ENCODE results near the gene KLF2. TPM values are rescaled to one million over a fixed set of nuclear protein-coding genes. Genes with fewer than 3 reads are reported as not detected.
"Not testable (repeated sequence)": the region's sequence is repeated elsewhere in the genome, so short reads cannot be mapped to it uniquely, and the experiment has no call there.

The KLF2 gene
- 4.0 TPM for polyA plus RNA-seq (2012; ENCODE audit: low read depth, missing spikeins)

GRCh38 chr19:16324384-16325160, at the start of gene KLF2:
KLF2 (plus strand) TSS chr19:16324826; CDS start chr19:16324924, 98 bp downstream.
- FAIRE-seq (peak; percentile 87), DNase-seq (ENCODE audit: insufficient read length, low spot score) (peak; percentile 81)
- TF ChIP-seq POU2F2 (IDR thresholded peaks at IDR 0.05; ENCODE audit: low read depth, low read length) (no peak), POLR2AphosphoS5 (IDR thresholded peaks at IDR 0.05; ENCODE audit: low read depth, low read length) (peak; percentile 75), PAX5 (IDR thresholded peaks at IDR 0.05; ENCODE audit: insufficient read depth, low read length, severe bottlenecking) (peak; percentile 30), TAF1 (IDR thresholded peaks at IDR 0.05; ENCODE audit: low read depth, low read length) (0 out of 2 replicates have a peak, but pooled peaks have one; percentile 24), POLR2A (IDR thresholded peaks at IDR 0.05; ENCODE audit: low read depth, low read length) (peak; percentile 80)

GRCh38 chr19:16280306-16280705, 44.3 kb upstream of the KLF2 start:
- FAIRE-seq: no peak
- TF ChIP-seq PAX5 (IDR thresholded peaks at IDR 0.05; ENCODE audit: insufficient read depth, low read length, severe bottlenecking): no peak
- TF ChIP-seq TAF1 (IDR thresholded peaks at IDR 0.05; ENCODE audit: low read depth, low read length): no peak
- no peak for TF ChIP-seq POU2F2 (IDR thresholded peaks at IDR 0.05; ENCODE audit: low read depth, low read length)
- no peak for TF ChIP-seq POLR2AphosphoS5 (IDR thresholded peaks at IDR 0.05; ENCODE audit: low read depth, low read length)
- no peak for TF ChIP-seq POLR2A (IDR thresholded peaks at IDR 0.05; ENCODE audit: low read depth, low read length)
- no peak for TF ChIP-seq SPI1 (IDR thresholded peaks at IDR 0.05; ENCODE audit: low read depth, low read length)
- DNase-seq (ENCODE audit: insufficient read length, low spot score): no peak

GRCh38 chr19:16281743-16282142, 42.9 kb upstream of the KLF2 start:
- DNase-seq (ENCODE audit: insufficient read length, low spot score) (no peak), FAIRE-seq (no peak)
- TF ChIP-seq SPI1 (IDR thresholded peaks at IDR 0.05; ENCODE audit: low read depth, low read length) (no peak), PAX5 (IDR thresholded peaks at IDR 0.05; ENCODE audit: insufficient read depth, low read length, severe bottlenecking) (no peak), TAF1 (IDR thresholded peaks at IDR 0.05; ENCODE audit: low read depth, low read length) (no peak), POLR2A (IDR thresholded peaks at IDR 0.05; ENCODE audit: low read depth, low read length) (no peak), POU2F2 (IDR thresholded peaks at IDR 0.05; ENCODE audit: low read depth, low read length) (no peak), POLR2AphosphoS5 (IDR thresholded peaks at IDR 0.05; ENCODE audit: low read depth, low read length) (no peak)

GRCh38 chr19:16283210-16284061, 41.2 kb upstream of the KLF2 start:
- TF ChIP-seq POLR2A (IDR thresholded peaks at IDR 0.05; ENCODE audit: low read depth, low read length) (no peak), SPI1 (IDR thresholded peaks at IDR 0.05; ENCODE audit: low read depth, low read length) (peak; percentile 23; the same call in 1 of the 2 replicates), POU2F2 (IDR thresholded peaks at IDR 0.05; ENCODE audit: low read depth, low read length) (0 out of 2 replicates have a peak, but pooled peaks have one; percentile 15)
- FAIRE-seq (peak; percentile 82), DNase-seq (ENCODE audit: insufficient read length, low spot score) (peak; percentile 78)

- no peak for TF ChIP-seq TAF1 (IDR thresholded peaks at IDR 0.05; ENCODE audit: low read depth, low read length)
- TF ChIP-seq POU2F2 (IDR thresholded peaks at IDR 0.05; ENCODE audit: low read depth, low read length): no peak
- DNase-seq (ENCODE audit: insufficient read length, low spot score) (no peak), FAIRE-seq (no peak)
These were observed 40.1 kb upstream of the KLF2 start for GRCh38 chr19:16284505-16284904.

DNA sequence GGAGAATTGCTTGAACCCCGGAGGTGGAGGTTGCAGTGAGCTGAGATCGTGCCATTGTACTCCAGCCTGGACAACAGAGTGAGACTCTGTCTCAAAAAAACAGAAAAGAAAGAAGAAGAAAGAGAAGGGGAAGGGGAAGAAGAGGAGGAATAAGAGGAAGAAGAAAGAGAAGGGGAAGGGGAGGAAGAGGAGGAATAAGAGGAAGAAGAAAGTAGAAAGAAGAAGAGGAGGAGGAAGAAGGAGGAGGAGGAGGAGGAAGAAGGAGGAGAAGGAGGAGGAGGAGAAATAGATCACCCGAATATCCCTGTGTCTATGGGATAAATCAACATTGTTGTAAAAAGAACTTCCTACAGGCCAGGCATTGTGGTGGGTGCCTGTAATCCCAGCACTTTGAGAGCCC, 39.5 kb upstream of the KLF2 start:
- not testable (repeated sequence) for DNase-seq (ENCODE audit: insufficient read length, low spot score); FAIRE-seq

- TF ChIP-seq POLR2A (IDR thresholded peaks at IDR 0.05; ENCODE audit: low read depth, low read length) (no peak), PAX5 (IDR thresholded peaks at IDR 0.05; ENCODE audit: insufficient read depth, low read length, severe bottlenecking) (no peak), POLR2AphosphoS5 (IDR thresholded peaks at IDR 0.05; ENCODE audit: low read depth, low read length) (no peak), SPI1 (IDR thresholded peaks at IDR 0.05; ENCODE audit: low read depth, low read length) (no peak), TAF1 (IDR thresholded peaks at IDR 0.05; ENCODE audit: low read depth, low read length) (no peak), POU2F2 (IDR thresholded peaks at IDR 0.05; ENCODE audit: low read depth, low read length) (no peak)
- FAIRE-seq (no peak), DNase-seq (ENCODE audit: insufficient read length, low spot score) (no peak)
These were observed 38.7 kb upstream of the KLF2 start for GRCh38 chr19:16285769-16286498.

GRCh38 chr19:16288544-16288943, 36.1 kb upstream of the KLF2 start:
- DNase-seq (ENCODE audit: insufficient read length, low spot score) (no peak), FAIRE-seq (no peak)

GRCh38 chr19:16289594-16289993, 35.0 kb upstream of the KLF2 start:
- FAIRE-seq: no peak
- DNase-seq (ENCODE audit: insufficient read length, low spot score): no peak

More at GRCh38 chr19:16288544-16288943, 36.1 kb upstream of the KLF2 start:
- TF ChIP-seq SPI1 (IDR thresholded peaks at IDR 0.05; ENCODE audit: low read depth, low read length): no peak
- TF ChIP-seq POU2F2 (IDR thresholded peaks at IDR 0.05; ENCODE audit: low read depth, low read length): no peak
- TF ChIP-seq PAX5 (IDR thresholded peaks at IDR 0.05; ENCODE audit: insufficient read depth, low read length, severe bottlenecking): no peak
- TF ChIP-seq POLR2AphosphoS5 (IDR thresholded peaks at IDR 0.05; ENCODE audit: low read depth, low read length): no peak
- no peak for TF ChIP-seq POLR2A (IDR thresholded peaks at IDR 0.05; ENCODE audit: low read depth, low read length)
- TF ChIP-seq TAF1 (IDR thresholded peaks at IDR 0.05; ENCODE audit: low read depth, low read length): no peak

More at GRCh38 chr19:16289594-16289993, 35.0 kb upstream of the KLF2 start:
- no peak for TF ChIP-seq PAX5 (IDR thresholded peaks at IDR 0.05; ENCODE audit: insufficient read depth, low read length, severe bottlenecking)
- no peak for TF ChIP-seq TAF1 (IDR thresholded peaks at IDR 0.05; ENCODE audit: low read depth, low read length)
- no peak for TF ChIP-seq POU2F2 (IDR thresholded peaks at IDR 0.05; ENCODE audit: low read depth, low read length)
- TF ChIP-seq POLR2AphosphoS5 (IDR thresholded peaks at IDR 0.05; ENCODE audit: low read depth, low read length): no peak
- TF ChIP-seq POLR2A (IDR thresholded peaks at IDR 0.05; ENCODE audit: low read depth, low read length): no peak
- no peak for TF ChIP-seq SPI1 (IDR thresholded peaks at IDR 0.05; ENCODE audit: low read depth, low read length)
